HepG2 (cell line): ENCODE results near the gene TNFAIP2. TPM values are rescaled to one million over a fixed set of nuclear protein-coding genes. Genes with fewer than 3 reads are reported as not detected.

Source experiments
- PRDM10 ChIP-seq: sonication (generic); formaldehyde crosslinking; IDR thresholded peaks from 2 replicates; pipeline ENCODE4 v1.4.0; 2020; ENCODE audit warnings: low read depth, missing genetic modification reagents
- STAT6 ChIP-seq: sonication (generic); formaldehyde crosslinking; IDR thresholded peaks from 2 replicates; pipeline ENCODE4 v1.4.0; 2020; ENCODE audit warnings: missing genetic modification reagents, mild to moderate bottlenecking, borderline replicate concordance
- ZBTB39 ChIP-seq: sonication (generic); formaldehyde crosslinking; IDR thresholded peaks from 2 replicates; pipeline ENCODE4 v1.5.0; 2020; ENCODE audit warnings: missing genetic modification reagents
- ZC3H13 ChIP-seq: sonication (generic); formaldehyde crosslinking; IDR thresholded peaks from 2 replicates; pipeline ENCODE4 v1.8.1; 2023; ENCODE audit warnings: mild to moderate bottlenecking, missing genetic modification reagents, moderate library complexity
- ZFP1 ChIP-seq: IDR thresholded peaks from 2 replicates; pipeline ENCODE4 v1.6.1; 2016
- ZFY ChIP-seq: sonication (generic); formaldehyde crosslinking; IDR thresholded peaks from 2 replicates; pipeline ENCODE4 v1.4.0; 2020; ENCODE audit warnings: missing genetic modification reagents
- polyA plus RNA-seq, 8 experiments: library from polyadenylated mRNA; depleted of rRNA in 3 of 8; stranded (reverse) in 7 of 8; unstranded in 1 of 8; fragments of >200 nt; fragmentation: Illumina TruSeq in 4 of 8; extraction: Trizol in 4 of 8; gene quantifications; 2 replicates each; pipeline versions ENCODE4 v1.2.1 to v1.2.3, GENCODE V29; 2011 to 2016; ENCODE audit warnings: low read depth in 4 of 8, missing spikeins in 1 of 8, mixed read lengths in 1 of 8; ENCODE audit not compliant: insufficient read depth in 1 of 8
- total RNA-seq, 5 experiments: library from RNA; depleted of rRNA; stranded (reverse); fragments of >200 nt; fragmentation: Illumina TruSeq; extraction: Trizol; gene quantifications; 2 replicates each; pipeline ENCODE4 v1.2.3, GENCODE V29; 2016; ENCODE audit warnings: low read depth in 1 of 5
- TF ChIP-seq, protein P1 (sequence below): sonication (generic); formaldehyde crosslinking; IDR thresholded peaks from 2 replicates; pipeline ENCODE4 v1.5.1; 2020; ENCODE audit warnings: mild to moderate bottlenecking, missing genetic modification reagents
- TF ChIP-seq, protein P2 (sequence below): sonication (generic); formaldehyde crosslinking; IDR thresholded peaks from 2 replicates; pipeline ENCODE4 v1.5.0; 2020; ENCODE audit warnings: mild to moderate bottlenecking, missing genetic modification reagents, borderline replicate concordance
- TF ChIP-seq, protein P3 (sequence below): sonication (generic); formaldehyde crosslinking; IDR thresholded peaks from 2 replicates; pipeline ENCODE4 v1.5.1; 2020; ENCODE audit warnings: missing genetic modification reagents, mild to moderate bottlenecking, borderline replicate concordance

The TNFAIP2 gene
- total and polyA plus RNA-seq, 2 of the 13 experiments (the other 11 are each of a cell fraction or from before 2014, with no cell fraction given) = 0.46 to 1.5 TPM

DNA sequence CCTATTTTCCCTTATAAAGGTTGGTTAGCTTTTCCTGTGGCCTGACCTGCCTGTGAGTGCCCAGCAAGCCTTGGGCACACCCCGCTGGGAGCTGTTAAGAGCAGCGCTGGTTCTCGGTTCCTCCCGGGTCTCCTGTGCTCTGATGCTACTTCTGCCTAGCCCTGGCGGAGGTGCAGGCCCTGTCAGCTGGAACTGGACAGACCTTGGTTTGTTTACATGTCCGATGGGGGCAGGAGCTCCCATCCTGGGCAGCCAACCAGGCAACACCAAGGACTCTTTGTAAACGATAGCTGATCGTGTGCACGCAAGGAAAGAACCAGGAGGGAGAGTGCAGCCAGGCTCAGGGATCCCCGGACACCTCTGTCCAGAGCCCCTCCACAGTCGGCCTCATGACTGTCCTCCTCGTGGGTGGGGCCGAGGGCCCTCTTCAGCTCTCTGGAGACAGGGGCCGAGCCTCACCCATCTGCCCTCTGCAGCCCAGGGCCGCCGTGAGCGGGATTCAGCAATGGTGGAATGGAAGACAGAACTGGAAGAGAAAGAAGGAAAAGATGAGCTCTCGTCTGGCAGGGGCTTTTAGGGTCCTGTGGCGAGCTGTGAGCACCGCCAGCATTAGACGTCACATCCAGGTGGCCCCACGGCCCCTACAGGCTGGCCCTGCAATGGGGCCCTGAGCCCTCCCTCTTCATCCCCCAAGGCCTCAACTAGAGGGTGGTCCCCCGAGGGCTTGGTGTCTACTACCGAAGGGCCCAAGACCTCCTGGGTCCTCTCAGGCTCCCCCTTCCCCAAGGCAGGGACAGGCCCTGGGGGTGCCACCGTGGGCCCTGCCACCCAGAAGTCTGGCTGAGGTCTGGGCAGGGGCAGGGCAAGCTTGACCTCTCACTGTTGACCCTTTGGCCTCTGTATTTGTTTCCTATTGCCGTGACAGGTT is 12.3 kb downstream of the TNFAIP2 start (continued):
- TF ChIP-seq ZBTB39 (CRISPR knock-in tag) = no peak
- no peak for TF ChIP-seq ZC3H13
- TF ChIP-seq, protein P1, sequence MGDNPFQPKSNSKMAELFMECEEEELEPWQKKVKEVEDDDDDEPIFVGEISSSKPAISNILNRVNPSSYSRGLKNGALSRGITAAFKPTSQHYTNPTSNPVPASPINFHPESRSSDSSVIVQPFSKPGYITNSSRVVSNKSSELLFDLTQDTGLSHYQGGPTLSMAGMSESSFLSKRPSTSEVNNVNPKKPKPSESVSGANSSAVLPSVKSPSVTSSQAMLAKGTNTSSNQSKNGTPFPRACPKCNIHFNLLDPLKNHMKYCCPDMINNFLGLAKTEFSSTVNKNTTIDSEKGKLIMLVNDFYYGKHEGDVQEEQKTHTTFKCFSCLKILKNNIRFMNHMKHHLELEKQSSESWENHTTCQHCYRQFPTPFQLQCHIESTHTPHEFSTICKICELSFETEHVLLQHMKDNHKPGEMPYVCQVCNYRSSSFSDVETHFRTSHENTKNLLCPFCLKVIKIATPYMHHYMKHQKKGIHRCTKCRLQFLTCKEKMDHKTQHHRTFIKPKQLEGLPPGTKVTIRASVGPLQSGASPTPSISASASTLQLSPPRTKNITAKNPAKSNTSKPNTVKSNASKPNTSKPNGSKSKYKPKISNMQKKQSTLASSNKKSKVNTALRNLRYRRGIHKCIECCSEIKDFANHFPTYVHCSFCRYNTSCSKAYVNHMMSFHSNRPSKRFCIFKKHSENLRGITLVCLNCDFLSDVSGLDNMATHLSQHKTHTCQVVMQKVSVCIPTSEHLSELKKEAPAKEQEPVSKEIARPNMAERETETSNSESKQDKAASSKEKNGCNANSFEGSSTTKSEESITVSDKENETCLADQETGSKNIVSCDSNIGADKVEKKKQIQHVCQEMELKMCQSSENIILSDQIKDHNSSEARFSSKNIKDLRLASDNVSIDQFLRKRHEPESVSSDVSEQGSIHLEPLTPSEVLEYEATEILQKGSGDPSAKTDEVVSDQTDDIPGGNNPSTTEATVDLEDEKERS = no peak
- 0 out of 2 replicates have a peak, but pooled peaks have one; percentile 17 for TF ChIP-seq ZFY
- no peak for TF ChIP-seq STAT6 (CRISPR knock-in tag)
- TF ChIP-seq, protein P2, sequence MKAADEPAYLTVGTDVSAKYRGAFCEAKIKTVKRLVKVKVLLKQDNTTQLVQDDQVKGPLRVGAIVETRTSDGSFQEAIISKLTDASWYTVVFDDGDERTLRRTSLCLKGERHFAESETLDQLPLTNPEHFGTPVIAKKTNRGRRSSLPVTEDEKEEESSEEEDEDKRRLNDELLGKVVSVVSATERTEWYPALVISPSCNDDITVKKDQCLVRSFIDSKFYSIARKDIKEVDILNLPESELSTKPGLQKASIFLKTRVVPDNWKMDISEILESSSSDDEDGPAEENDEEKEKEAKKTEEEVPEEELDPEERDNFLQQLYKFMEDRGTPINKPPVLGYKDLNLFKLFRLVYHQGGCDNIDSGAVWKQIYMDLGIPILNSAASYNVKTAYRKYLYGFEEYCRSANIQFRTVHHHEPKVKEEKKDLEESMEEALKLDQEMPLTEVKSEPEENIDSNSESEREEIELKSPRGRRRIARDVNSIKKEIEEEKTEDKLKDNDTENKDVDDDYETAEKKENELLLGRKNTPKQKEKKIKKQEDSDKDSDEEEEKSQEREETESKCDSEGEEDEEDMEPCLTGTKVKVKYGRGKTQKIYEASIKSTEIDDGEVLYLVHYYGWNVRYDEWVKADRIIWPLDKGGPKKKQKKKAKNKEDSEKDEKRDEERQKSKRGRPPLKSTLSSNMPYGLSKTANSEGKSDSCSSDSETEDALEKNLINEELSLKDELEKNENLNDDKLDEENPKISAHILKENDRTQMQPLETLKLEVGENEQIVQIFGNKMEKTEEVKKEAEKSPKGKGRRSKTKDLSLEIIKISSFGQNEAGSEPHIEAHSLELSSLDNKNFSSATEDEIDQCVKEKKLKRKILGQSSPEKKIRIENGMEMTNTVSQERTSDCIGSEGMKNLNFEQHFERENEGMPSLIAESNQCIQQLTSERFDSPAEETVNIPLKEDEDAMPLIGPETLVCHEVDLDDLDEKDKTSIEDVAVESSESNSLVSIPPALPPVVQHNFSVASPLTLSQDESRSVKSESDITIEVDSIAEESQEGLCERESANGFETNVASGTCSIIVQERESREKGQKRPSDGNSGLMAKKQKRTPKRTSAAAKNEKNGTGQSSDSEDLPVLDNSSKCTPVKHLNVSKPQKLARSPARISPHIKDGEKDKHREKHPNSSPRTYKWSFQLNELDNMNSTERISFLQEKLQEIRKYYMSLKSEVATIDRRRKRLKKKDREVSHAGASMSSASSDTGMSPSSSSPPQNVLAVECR = no peak
- TF ChIP-seq, protein P3, sequence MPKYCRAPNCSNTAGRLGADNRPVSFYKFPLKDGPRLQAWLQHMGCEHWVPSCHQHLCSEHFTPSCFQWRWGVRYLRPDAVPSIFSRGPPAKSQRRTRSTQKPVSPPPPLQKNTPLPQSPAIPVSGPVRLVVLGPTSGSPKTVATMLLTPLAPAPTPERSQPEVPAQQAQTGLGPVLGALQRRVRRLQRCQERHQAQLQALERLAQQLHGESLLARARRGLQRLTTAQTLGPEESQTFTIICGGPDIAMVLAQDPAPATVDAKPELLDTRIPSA = no peak
- no peak for TF ChIP-seq PRDM10 (CRISPR knock-in tag)
- TF ChIP-seq ZFP1 (CRISPR knock-in tag) = no peak
